H9 (cell line): ENCODE results near the gene MPG. TPM values are rescaled to one million over a fixed set of nuclear protein-coding genes. Genes with fewer than 3 reads are reported as not detected.

Source experiments
- DNase-seq: peaks from one replicate; pipeline ENCODE4 v3.0.0-alpha.2; 2017
- H2AFZ ChIP-seq: one replicate; pipeline ENCODE4 v1.6.1; 2013; ENCODE audit warnings: mild to moderate bottlenecking, low read length, control low read depth, moderate library complexity
- H2AK5ac ChIP-seq: 2 replicates; pipeline ENCODE4 v1.6.1; 2013; ENCODE audit warnings: low read length, control low read depth, mixed read lengths; ENCODE audit not compliant: insufficient read length
- H2BK120ac ChIP-seq: one replicate; pipeline ENCODE4 v1.6.1; 2013; ENCODE audit warnings: low read depth, mild to moderate bottlenecking, low read length, control low read depth, inconsistent platforms; ENCODE audit not compliant: poor library complexity, severe bottlenecking
- H2BK12ac ChIP-seq: 2 replicates; pipeline ENCODE4 v1.6.1; 2013; ENCODE audit warnings: low read length, control low read depth, mixed read lengths, low read depth; ENCODE audit not compliant: insufficient read length
- H2BK15ac ChIP-seq: 2 replicates; pipeline ENCODE4 v1.6.1; 2013; ENCODE audit warnings: low read depth, low read length, control low read depth
- H2BK20ac ChIP-seq: one replicate; pipeline ENCODE4 v1.6.1; 2013; ENCODE audit warnings: low read depth, mild to moderate bottlenecking, low read length, control low read depth, inconsistent platforms; ENCODE audit not compliant: poor library complexity, severe bottlenecking
- H2BK5ac ChIP-seq: 2 replicates; pipeline ENCODE4 v1.6.1; 2013; ENCODE audit warnings: low read length, control low read depth, mixed read lengths; ENCODE audit not compliant: insufficient read length
- H3K14ac ChIP-seq: 2 replicates; pipeline ENCODE4 v1.6.1; 2013; ENCODE audit warnings: low read length, control low read depth; ENCODE audit not compliant: insufficient read depth
- H3K18ac ChIP-seq: 2 replicates; pipeline ENCODE4 v1.6.1; 2013; ENCODE audit warnings: low read depth, mild to moderate bottlenecking, mixed read lengths, low read length, control low read depth; ENCODE audit not compliant: insufficient read length
- H3K23ac ChIP-seq: 2 replicates; pipeline ENCODE4 v1.6.1; 2013; ENCODE audit warnings: low read length, control low read depth, mixed read lengths, low read depth; ENCODE audit not compliant: insufficient read length
- H3K23me2 ChIP-seq: 2 replicates; pipeline ENCODE4 v1.6.1; 2013; ENCODE audit warnings: low read depth, mild to moderate bottlenecking, mixed read lengths, low read length, control low read depth; ENCODE audit not compliant: insufficient read length, poor library complexity, severe bottlenecking
- H3K27ac ChIP-seq: 2 replicates; pipeline ENCODE4 v1.5.1; 2013; ENCODE audit warnings: low read length, control low read depth, mixed read lengths, low read depth; ENCODE audit not compliant: insufficient read length
- H3K27me3 ChIP-seq: 2 replicates; pipeline ENCODE4 v1.6.1; 2013; ENCODE audit warnings: low read length, control low read depth, inconsistent platforms; ENCODE audit not compliant: insufficient read depth
- H3K4ac ChIP-seq: 2 replicates; pipeline ENCODE4 v1.6.1; 2013; ENCODE audit warnings: low read depth, mild to moderate bottlenecking, control low read depth, inconsistent platforms, low read length, moderate library complexity
- H3K4me1 ChIP-seq: 2 replicates; pipeline ENCODE4 v1.6.1; 2013; ENCODE audit warnings: low read length, control low read depth, inconsistent platforms; ENCODE audit not compliant: insufficient read depth
- H3K4me2 ChIP-seq: 2 replicates; pipeline ENCODE4 v1.6.1; 2013; ENCODE audit warnings: low read length, control low read depth, mixed read lengths; ENCODE audit not compliant: insufficient read length, insufficient read depth
- H3K56ac ChIP-seq: 2 replicates; pipeline ENCODE4 v1.6.1; 2013; ENCODE audit warnings: low read depth, mild to moderate bottlenecking, mixed read lengths, low read length, control low read depth; ENCODE audit not compliant: insufficient read length
- H3K79me1 ChIP-seq: 2 replicates; pipeline ENCODE4 v1.6.1; 2013; ENCODE audit warnings: low read depth, mild to moderate bottlenecking, moderate library complexity, low read length, control low read depth, inconsistent platforms; ENCODE audit not compliant: insufficient read depth, poor library complexity, severe bottlenecking
- H3K79me2 ChIP-seq: 2 replicates; pipeline ENCODE4 v1.6.1; 2013; ENCODE audit warnings: low read length, control low read depth, inconsistent platforms; ENCODE audit not compliant: insufficient read depth
- H3K9ac ChIP-seq: 2 replicates; pipeline ENCODE4 v1.6.1; 2013; ENCODE audit warnings: low read length, control low read depth, mixed read lengths; ENCODE audit not compliant: insufficient read length; ENCODE audit errors: extremely low read depth
- H3K9me3 ChIP-seq: one replicate; pipeline ENCODE4 v1.6.1; 2013; ENCODE audit warnings: low read depth, low read length, inconsistent platforms; ENCODE audit not compliant: control insufficient read depth
- H3T11ph ChIP-seq: one replicate; pipeline ENCODE4 v1.6.1; 2013; ENCODE audit warnings: mild to moderate bottlenecking, low read length, control low read depth, inconsistent platforms
- H4K20me1 ChIP-seq: one replicate; pipeline ENCODE4 v1.6.1; 2013; ENCODE audit not compliant: control insufficient read depth, insufficient read length, insufficient read depth
- H4K5ac ChIP-seq: 2 replicates; pipeline ENCODE4 v1.6.1; 2013; ENCODE audit warnings: low read depth, mild to moderate bottlenecking, mixed read lengths, low read length, control low read depth; ENCODE audit not compliant: insufficient read length
- H4K8ac ChIP-seq: replicated peaks from 2 replicates; pipeline ENCODE4 v1.6.1; 2013; ENCODE audit warnings: low read length, control low read depth, mixed read lengths, low read depth; ENCODE audit not compliant: insufficient read length
- H4K91ac ChIP-seq: 2 replicates; pipeline ENCODE4 v1.6.1; 2013; ENCODE audit warnings: low read depth, mild to moderate bottlenecking, moderate library complexity, mixed read lengths, low read length, control low read depth; ENCODE audit not compliant: insufficient read length
- H3K27ac Mint-ChIP-seq, 3 experiments: 2 replicates in 2 of 3; 3 replicates in 1 of 3; pipeline ENCODE4 v1.8.0; 2020 to 2021; ENCODE audit warnings: mixed read lengths in 3 of 3, mild to moderate bottlenecking in 1 of 3, moderate library complexity in 1 of 3
- H3K27me3 Mint-ChIP-seq: 2 replicates; pipeline ENCODE4 v1.8.0; 2021; ENCODE audit warnings: low read depth, mild to moderate bottlenecking, moderate library complexity, mixed read lengths
- H3K36me3 Mint-ChIP-seq, 3 experiments: 2 replicates in 2 of 3; 3 replicates in 1 of 3; pipeline ENCODE4 v1.8.0; 2020 to 2021; ENCODE audit warnings: low read depth in 3 of 3, mixed read lengths in 3 of 3; ENCODE audit not compliant: insufficient read depth in 1 of 3
- H3K4me1 Mint-ChIP-seq, 2 experiments: 2 replicates each; pipeline ENCODE4 v1.8.0; 2020; ENCODE audit warnings: mixed read lengths in 2 of 2
- H3K4me3 Mint-ChIP-seq, 2 experiments: 2 replicates in 1 of 2; 3 replicates in 1 of 2; pipeline ENCODE4 v1.8.0; 2020 to 2021; ENCODE audit warnings: mild to moderate bottlenecking in 2 of 2, mixed read lengths in 2 of 2, moderate library complexity in 1 of 2
- H3K9me3 Mint-ChIP-seq, 2 experiments: 2 replicates in 1 of 2; 3 replicates in 1 of 2; pipeline ENCODE4 v1.8.0; 2020; ENCODE audit warnings: mild to moderate bottlenecking in 2 of 2, mixed read lengths in 2 of 2, moderate library complexity in 1 of 2
- CTCF ChIP-seq: fragments of 200-600 bp; sonication (generic); conservative IDR thresholded peaks from 3 replicates; pipeline ENCODE4 v1.8.0; 2021; ENCODE audit warnings: antibody characterized with exemption, mild to moderate bottlenecking
- WGBS: extraction: QIAGEN DNeasy Blood & Tissue Kit; methylation state at CpG from one replicate; pipeline ENCODE4 v1.1.7; 2013; ENCODE audit warnings: missing lambda C conversion rate, low lambda C conversion rate, mixed read lengths; ENCODE audit not compliant: insufficient read length; ENCODE audit errors: extremely low coverage; 5-methylcytosine and 5-hydroxymethylcytosine counted together
- total RNA-seq: library from RNA; stranded (reverse); gene quantifications from 2 replicates; pipeline ENCODE4 v1.2.1, GENCODE V29; 2021

MPG gene
- total RNA-seq, 1 experiment from 2014 or later, result 39.1 TPM

DNA sequence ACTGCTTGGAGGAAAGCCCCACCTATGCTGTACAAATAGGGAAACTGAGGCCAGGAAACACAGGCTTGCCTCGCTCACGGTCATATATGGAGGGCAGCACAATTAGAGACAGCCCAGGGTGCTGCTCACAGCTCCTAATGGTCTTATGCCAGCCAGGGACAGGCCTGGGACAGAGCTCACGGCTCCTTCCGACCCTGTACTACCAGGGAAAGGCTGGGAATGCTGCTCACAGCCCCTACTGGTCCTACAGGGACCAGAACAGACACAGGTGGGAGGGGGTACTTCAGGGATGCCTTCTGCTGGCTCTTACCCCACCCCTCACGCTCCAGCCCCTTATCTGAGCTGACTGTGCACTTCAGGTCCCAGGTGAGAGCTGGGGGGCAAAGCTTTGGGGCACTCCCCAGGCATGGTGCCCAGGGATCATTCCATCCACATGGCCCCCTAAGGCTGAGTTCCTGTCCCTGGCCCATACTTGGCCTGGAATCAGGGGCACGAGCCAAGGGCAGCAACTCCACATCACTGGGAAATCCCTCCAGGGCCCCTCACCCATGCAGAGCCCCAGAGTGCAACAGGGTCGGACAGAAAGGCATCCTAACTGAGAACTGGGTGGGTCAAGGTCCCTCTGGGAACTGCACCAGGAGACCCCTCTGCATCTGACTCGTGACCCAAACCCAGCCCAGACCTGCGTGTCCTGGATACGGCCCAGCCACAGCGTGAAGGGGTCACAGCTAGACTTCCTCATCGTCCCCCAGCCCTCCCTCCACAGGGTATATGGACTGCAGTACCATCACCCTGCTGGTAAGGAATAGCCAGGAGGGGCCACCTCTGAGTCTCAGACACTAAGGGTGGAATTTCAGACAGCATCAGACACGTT lies 11.5 kb upstream of the MPG start:
- Histone ChIP-seq H3K79me1 (no peaks in the 10 kb centered on the region), H3K9ac (no peak overlapping the region), H4K20me1 (no peaks in the 10 kb centered on the region), H2BK5ac (no peak overlapping the region), H3K23ac (no peak overlapping the region), H4K91ac (no peak overlapping the region), H2BK12ac (no peak overlapping the region), H3K56ac (no peak overlapping the region), H3K9me3 (no peaks in the 10 kb centered on the region), H3K79me2 (no peaks in the 10 kb centered on the region; the same call in 1 of the 2 replicates), H3K27me3 (no peaks in the 10 kb centered on the region), H4K5ac (no peak overlapping the region), H2BK20ac (no peak overlapping the region), H3K4me2 (no peak overlapping the region), H3T11ph (no peak overlapping the region), H2AK5ac (no peak overlapping the region), H4K8ac (no peak overlapping the region), H3K4me1 (no peaks in the 10 kb centered on the region), H3K23me2 (peaks cover 5% of the 10 kb centered on the region), H2BK120ac (no peak overlapping the region), H3K14ac (no peak overlapping the region), H2AFZ (no peak overlapping the region), H3K18ac (no peak overlapping the region), H2BK15ac (no peak overlapping the region), H3K4ac (no peak overlapping the region), H3K27ac (no peak overlapping the region)
- Mint-ChIP-seq H3K27ac (no peak overlapping the region), H3K9me3 (no peaks in the 10 kb centered on the region), H3K4me3 (peak overlapping the region in 1 of 2 experiments; percentile 14; a peak in 1 of 5 replicates), H3K36me3 (peaks cover 3 to 14% (median 9%) of the 10 kb centered on the region in 3 experiments; a peak in 5 of 7 replicates), H3K27me3 (no peaks in the 10 kb centered on the region), H3K4me1 (peaks cover 19 to 27% of the 10 kb centered on the region in 2 experiments)
- no CpG with 5 or more reads among the region's 13 CpGs for WGBS
- no peak for DNase-seq
- TF ChIP-seq CTCF, result no peak
